ENCODE measurements around the gene GAP43.

GAP43 gene

GRCh38 chr3:115588201-115589115 is 34.9 kb upstream of the GAP43 start:
- DNase-seq (ENCODE audit: low spot score) = no peak
- TF ChIP-seq, protein P1, sequence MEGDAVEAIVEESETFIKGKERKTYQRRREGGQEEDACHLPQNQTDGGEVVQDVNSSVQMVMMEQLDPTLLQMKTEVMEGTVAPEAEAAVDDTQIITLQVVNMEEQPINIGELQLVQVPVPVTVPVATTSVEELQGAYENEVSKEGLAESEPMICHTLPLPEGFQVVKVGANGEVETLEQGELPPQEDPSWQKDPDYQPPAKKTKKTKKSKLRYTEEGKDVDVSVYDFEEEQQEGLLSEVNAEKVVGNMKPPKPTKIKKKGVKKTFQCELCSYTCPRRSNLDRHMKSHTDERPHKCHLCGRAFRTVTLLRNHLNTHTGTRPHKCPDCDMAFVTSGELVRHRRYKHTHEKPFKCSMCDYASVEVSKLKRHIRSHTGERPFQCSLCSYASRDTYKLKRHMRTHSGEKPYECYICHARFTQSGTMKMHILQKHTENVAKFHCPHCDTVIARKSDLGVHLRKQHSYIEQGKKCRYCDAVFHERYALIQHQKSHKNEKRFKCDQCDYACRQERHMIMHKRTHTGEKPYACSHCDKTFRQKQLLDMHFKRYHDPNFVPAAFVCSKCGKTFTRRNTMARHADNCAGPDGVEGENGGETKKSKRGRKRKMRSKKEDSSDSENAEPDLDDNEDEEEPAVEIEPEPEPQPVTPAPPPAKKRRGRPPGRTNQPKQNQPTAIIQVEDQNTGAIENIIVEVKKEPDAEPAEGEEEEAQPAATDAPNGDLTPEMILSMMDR (IDR thresholded peaks at IDR 0.05; ENCODE audit: extremely low read depth, missing control alignments) = no peak

GRCh38 chr3:115590873-115591272 is 32.4 kb upstream of the GAP43 start:
- no peak for DNase-seq (ENCODE audit: low spot score)

GRCh38 chr3:115595611-115596275 is 27.6 kb upstream of the GAP43 start:
- no peak for DNase-seq (ENCODE audit: low spot score)
- TF ChIP-seq, protein P1 (IDR thresholded peaks at IDR 0.05; ENCODE audit: extremely low read depth, missing control alignments) = no peak

More at GRCh38 chr3:115590873-115591272, 32.4 kb upstream of the GAP43 start:
- TF ChIP-seq, protein P1 (IDR thresholded peaks at IDR 0.05; ENCODE audit: extremely low read depth, missing control alignments) = no peak

DNA sequence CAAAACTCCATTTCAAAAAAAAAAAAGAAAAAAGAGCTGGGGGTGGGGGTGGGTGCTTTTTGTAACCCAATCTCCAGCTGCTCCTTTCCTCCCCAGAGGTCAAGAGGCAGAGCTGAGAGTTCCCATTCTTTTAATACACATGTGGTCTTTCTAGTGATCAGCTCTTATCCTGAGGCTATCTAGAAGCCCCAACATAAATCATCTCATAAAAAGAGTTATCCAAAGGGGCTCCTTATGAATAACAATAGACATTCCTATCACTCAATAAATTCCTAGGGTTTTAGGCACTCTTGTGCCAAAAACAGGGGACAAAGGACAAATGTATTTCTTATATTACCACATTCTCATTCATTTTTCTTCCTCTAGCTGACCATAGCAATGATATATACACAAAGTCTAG is 25.1 kb upstream of the GAP43 start:
- TF ChIP-seq, protein P1 (IDR thresholded peaks at IDR 0.05; ENCODE audit: extremely low read depth, missing control alignments) = no peak
- DNase-seq (ENCODE audit: low spot score) = no peak

- TF ChIP-seq, protein P1 (IDR thresholded peaks at IDR 0.05; ENCODE audit: extremely low read depth, missing control alignments) = no peak
- no peak for DNase-seq (ENCODE audit: low spot score)
Observed at GRCh38 chr3:115602194-115602593, 21.1 kb upstream of the GAP43 start.

- TF ChIP-seq, protein P1 (IDR thresholded peaks at IDR 0.05; ENCODE audit: extremely low read depth, missing control alignments) = no peak
- DNase-seq (ENCODE audit: low spot score) = no peak
Observed at GRCh38 chr3:115611630-115612029, 11.7 kb upstream of the GAP43 start.

All from GM20000 (cell line).